AG04449 (cell line): ENCODE data around the gene IFT57.

Experiments used
- CTCF ChIA-PET: fragments of 350-600 bp; formaldehyde crosslinking; extraction: SDS; loops from one replicate; lab custom pipeline; 2021; ENCODE audit warnings: antibody characterized with exemption; lab: Yijun Ruan, JAX
- POLR2A ChIA-PET: fragments of 400-600, 350-600 bp; formaldehyde crosslinking; extraction: SDS; loops from one replicate; lab custom pipeline; 2020; ENCODE audit warnings: antibody characterized with exemption, inconsistent platforms; lab: Yijun Ruan, JAX
- DNase-seq: peaks from one replicate; pipeline ENCODE4 v3.0.0-alpha.2; 2010; ENCODE audit warnings: low read depth, low spot score
- H3K4me3 ChIP-seq: 2 replicates; pipeline ENCODE4 v1.5.1; 2011; ENCODE audit warnings: low read depth, mild to moderate bottlenecking, control low read depth, low read length
- CTCF ChIP-seq: IDR thresholded peaks from one replicate; pipeline ENCODE4 v1.5.1; 2011; ENCODE audit warnings: mild to moderate bottlenecking, moderate library complexity, low read length, control low read depth, inconsistent platforms; ENCODE audit not compliant: insufficient read depth; ENCODE audit errors: missing control alignments

The IFT57 gene

GRCh38 chr3:108150200-108150599 is 72.0 kb downstream of the IFT57 start:
- H3K4me3 ChIP-seq, result no peak overlapping the region
- POLR2A ChIA-PET, result no interaction called here
- CTCF ChIA-PET, result interaction anchor here (1.2 kb wide), 1 partner anchor 328 kb away, joined by 3 read pairs; no protein-coding TSS in a partner anchor
- DNase-seq, result no peak
- TF ChIP-seq CTCF, result no peak

- no peak for TF ChIP-seq CTCF
- ChIA-PET POLR2A (no interaction called here), CTCF (interaction anchor here (1.0 kb wide), 1 partner anchor 219 kb away, joined by 3 read pairs; no protein-coding TSS in a partner anchor)
- DNase-seq, result no peak
- no peak overlapping the region for H3K4me3 ChIP-seq
Measured at GRCh38 chr3:108146139-108146538, 76.1 kb downstream of the IFT57 start.

GRCh38 chr3:108145578-108145977 is 76.6 kb downstream of the IFT57 start:
- no peak for DNase-seq
- no peak for TF ChIP-seq CTCF
- ChIA-PET CTCF (interaction anchor here (1.0 kb wide), 1 partner anchor 218 kb away, joined by 3 read pairs; no protein-coding TSS in a partner anchor), POLR2A (no interaction called here)
- H3K4me3 ChIP-seq, result no peak overlapping the region

GRCh38 chr3:108137460-108137814 is 84.8 kb downstream of the IFT57 start:
- H3K4me3 ChIP-seq, result no peak overlapping the region
- POLR2A ChIA-PET, result interaction anchor here (0.7 kb wide), 1 partner anchor 35 kb away, joined by 3 read pairs; no protein-coding TSS in a partner anchor
- TF ChIP-seq CTCF, result no peak
- CTCF ChIA-PET, result interaction anchor here (3.8 kb wide), 1 partner anchor 16 kb away, joined by 21 read pairs; no protein-coding TSS in a partner anchor
- no peak for DNase-seq

GRCh38 chr3:108136561-108137459 is 85.4 kb downstream of the IFT57 start:
- TF ChIP-seq CTCF, result no peak
- POLR2A ChIA-PET, result interaction anchor here (0.7 kb wide), 1 partner anchor 36 kb away, joined by 3 read pairs; no protein-coding TSS in a partner anchor
- CTCF ChIA-PET, result interaction anchor here (3.8 kb wide), 1 partner anchor 16 kb away, joined by 21 read pairs; no protein-coding TSS in a partner anchor
- no peak overlapping the region for H3K4me3 ChIP-seq
- no peak for DNase-seq

GRCh38 chr3:108134555-108134880 is 87.7 kb downstream of the IFT57 start:
- POLR2A ChIA-PET, result no interaction called here
- CTCF ChIA-PET, result interaction anchor here (3.8 kb wide), 1 partner anchor 18 kb away, joined by 20 read pairs; no protein-coding TSS in a partner anchor
- DNase-seq, result no peak

More at GRCh38 chr3:108134555-108134880, 87.7 kb downstream of the IFT57 start:
- H3K4me3 ChIP-seq, result no peak overlapping the region
- TF ChIP-seq CTCF, result no peak
